GM21360 (cell line): ENCODE data around the gene SMAD4.
"Not testable (repeated sequence)": the region's sequence is repeated elsewhere in the genome, so short reads cannot be mapped to it uniquely, and the experiment has no call there.

ENCODE experiments used
- ATAC-seq: cut with Tn5 transposase; IDR thresholded peaks from one replicate; pipeline ENCODE4 v1.9.1; 2021; ENCODE audit warnings: mild to moderate bottlenecking, moderate library complexity; ENCODE audit not compliant: unreplicated experiment

SMAD4 gene

GRCh38 chr18:51029694-51030536 lies at the start of gene SMAD4:
Gene SMAD4, plus strand, starts transcription at chr18:51030213. Its CDS starts 16,834 bp downstream, at chr18:51047047.
- ATAC-seq, result peak; percentile 62

- no peak for ATAC-seq
Measured at GRCh38 chr18:50981381-50981780, 48.6 kb upstream of the SMAD4 start.

GRCh38 chr18:50982086-50982801 lies 47.8 kb upstream of the SMAD4 start:
- no peak for ATAC-seq

GRCh38 chr18:50982802-50983179 lies 47.2 kb upstream of the SMAD4 start:
- no peak for ATAC-seq

GRCh38 chr18:50986360-50987087 lies 43.5 kb upstream of the SMAD4 start:
- no peak for ATAC-seq

- no peak for ATAC-seq
Measured at GRCh38 chr18:50987261-50987660, 42.8 kb upstream of the SMAD4 start.

GRCh38 chr18:50989711-50990110 lies 40.3 kb upstream of the SMAD4 start:
- ATAC-seq, result no peak

GRCh38 chr18:50992351-50992762 lies 37.7 kb upstream of the SMAD4 start:
- no peak for ATAC-seq

GRCh38 chr18:50994031-50994430 lies 36.0 kb upstream of the SMAD4 start:
- ATAC-seq, result no peak

- ATAC-seq, result not testable (repeated sequence)
Measured at GRCh38 chr18:51003174-51003573, 26.8 kb upstream of the SMAD4 start.

- no peak for ATAC-seq
Measured at GRCh38 chr18:51006061-51006818, 23.8 kb upstream of the SMAD4 start.

GRCh38 chr18:51006948-51007789 lies 22.8 kb upstream of the SMAD4 start:
- no peak for ATAC-seq

- no peak for ATAC-seq
Measured at GRCh38 chr18:51007790-51008139, 22.2 kb upstream of the SMAD4 start.

- ATAC-seq, result no peak
Measured at GRCh38 chr18:51009072-51009471, 20.9 kb upstream of the SMAD4 start.

- no peak for ATAC-seq
Measured at GRCh38 chr18:51010218-51010617, 19.8 kb upstream of the SMAD4 start.

- no peak for ATAC-seq
Measured at GRCh38 chr18:51011709-51012108, 18.3 kb upstream of the SMAD4 start.

GRCh38 chr18:51012441-51012840 lies 17.6 kb upstream of the SMAD4 start:
- no peak for ATAC-seq

GRCh38 chr18:51013259-51013658 lies 16.8 kb upstream of the SMAD4 start:
- no peak for ATAC-seq

- ATAC-seq, result no peak
Measured at GRCh38 chr18:51017140-51017879, 12.7 kb upstream of the SMAD4 start.
